SK-N-SH treated with all-trans-retinoic acid at 6 μM for 48 hours (cell line): ENCODE data around the gene DCAF15.

Experiments
- ATAC-seq: fragments of 200-7000 bp; cut with Tn5 transposase; 3 replicates; pipeline ENCODE4 v1.9.1; 2020; ENCODE audit warnings: mild to moderate bottlenecking, moderate library complexity
- ARNTL ChIP-seq: fragments of 450-650 bp; formaldehyde crosslinking; IDR thresholded peaks from 2 replicates; pipeline ENCODE4 v1.5.0; 2020; ENCODE audit warnings: low read depth, mild to moderate bottlenecking, moderate library complexity, borderline replicate concordance
- CREB5 ChIP-seq: fragments of 250-450 bp; sonication (Bioruptor Pico); IDR thresholded peaks from 2 replicates; pipeline ENCODE4 v1.5.1; 2020; ENCODE audit warnings: low read depth, mild to moderate bottlenecking, moderate library complexity
- CSDC2 ChIP-seq: fragments of 250-450 bp; sonication (Bioruptor Pico); IDR thresholded peaks from 2 replicates; pipeline ENCODE4 v1.5.0; 2020; ENCODE audit warnings: mild to moderate bottlenecking, moderate library complexity
- CSRNP3 ChIP-seq: fragments of 250-450 bp; sonication (Bioruptor Pico); IDR thresholded peaks from 2 replicates; pipeline ENCODE4 v1.5.1; 2021; ENCODE audit warnings: mild to moderate bottlenecking, moderate library complexity
- ESRRG ChIP-seq: fragments of 250-450 bp; sonication (Bioruptor Pico); IDR thresholded peaks from 2 replicates; pipeline ENCODE4 v1.6.1; 2021; ENCODE audit warnings: mild to moderate bottlenecking
- GLIS3 ChIP-seq: fragments of 250-450 bp; sonication (Bioruptor Pico); IDR thresholded peaks from 2 replicates; pipeline ENCODE4 v1.5.0; 2020; ENCODE audit warnings: mild to moderate bottlenecking, moderate library complexity
- PATZ1 ChIP-seq: fragments of 250-450 bp; sonication (Bioruptor Pico); IDR thresholded peaks from 2 replicates; pipeline ENCODE4 v1.8.0; 2020; ENCODE audit warnings: mild to moderate bottlenecking, moderate library complexity, borderline replicate concordance
- PPARA ChIP-seq: fragments of 250-450 bp; sonication (Bioruptor Pico); IDR thresholded peaks from 2 replicates; pipeline ENCODE4 v1.5.0; 2020; ENCODE audit warnings: mild to moderate bottlenecking, borderline replicate concordance
- RARB ChIP-seq: fragments of 250-450 bp; sonication (Bioruptor Pico); IDR thresholded peaks from 2 replicates; pipeline ENCODE4 v1.8.0; 2021; ENCODE audit warnings: mild to moderate bottlenecking, moderate library complexity
- SNAI2 ChIP-seq: fragments of 250-450 bp; sonication (Bioruptor Pico); IDR thresholded peaks from 2 replicates; pipeline ENCODE4 v1.5.0; 2020; ENCODE audit warnings: mild to moderate bottlenecking, moderate library complexity
- TCF4 ChIP-seq: fragments of 250-450 bp; sonication (Bioruptor Pico); IDR thresholded peaks from 2 replicates; pipeline ENCODE4 v1.8.0; 2021; ENCODE audit warnings: mild to moderate bottlenecking, moderate library complexity, borderline replicate concordance
- TOX ChIP-seq: fragments of 250-450 bp; sonication (Bioruptor Pico); IDR thresholded peaks from 2 replicates; pipeline ENCODE4 v1.8.0; 2021; ENCODE audit warnings: mild to moderate bottlenecking, moderate library complexity, borderline replicate concordance
- TSHZ2 ChIP-seq: fragments of 250-450 bp; sonication (Bioruptor Pico); IDR thresholded peaks from 2 replicates; pipeline ENCODE4 v1.5.0; 2020; ENCODE audit warnings: mild to moderate bottlenecking, moderate library complexity
- ZC3H10 ChIP-seq: fragments of 250-450 bp; sonication (Bioruptor Pico); IDR thresholded peaks from 2 replicates; pipeline ENCODE4 v1.5.1; 2021; ENCODE audit warnings: mild to moderate bottlenecking, moderate library complexity
- ZFP30 ChIP-seq: fragments of 450-650 bp; formaldehyde crosslinking; IDR thresholded peaks from 2 replicates; pipeline ENCODE4 v1.5.0; 2022; ENCODE audit warnings: mild to moderate bottlenecking, moderate library complexity
- ZNF565 ChIP-seq: fragments of 450-650 bp; formaldehyde crosslinking; conservative IDR thresholded peaks from 2 replicates; pipeline ENCODE4 v1.5.0; 2020; ENCODE audit warnings: low read depth, mild to moderate bottlenecking, moderate library complexity
- ZNF70 ChIP-seq: fragments of 450-650 bp; formaldehyde crosslinking; IDR thresholded peaks from 2 replicates; pipeline ENCODE4 v1.5.0; 2020; ENCODE audit warnings: mild to moderate bottlenecking, moderate library complexity
- ZNF8 ChIP-seq: fragments of 450-650 bp; formaldehyde crosslinking; IDR thresholded peaks from 2 replicates; pipeline ENCODE4 v1.5.0; 2020; ENCODE audit warnings: mild to moderate bottlenecking, moderate library complexity
- TF ChIP-seq, protein P1 (sequence below): fragments of 250-450 bp; sonication (Bioruptor Pico); IDR thresholded peaks from 2 replicates; pipeline ENCODE4 v1.8.0; 2021; ENCODE audit warnings: low read depth, mild to moderate bottlenecking, moderate library complexity, borderline replicate concordance

The DCAF15 gene

DNA sequence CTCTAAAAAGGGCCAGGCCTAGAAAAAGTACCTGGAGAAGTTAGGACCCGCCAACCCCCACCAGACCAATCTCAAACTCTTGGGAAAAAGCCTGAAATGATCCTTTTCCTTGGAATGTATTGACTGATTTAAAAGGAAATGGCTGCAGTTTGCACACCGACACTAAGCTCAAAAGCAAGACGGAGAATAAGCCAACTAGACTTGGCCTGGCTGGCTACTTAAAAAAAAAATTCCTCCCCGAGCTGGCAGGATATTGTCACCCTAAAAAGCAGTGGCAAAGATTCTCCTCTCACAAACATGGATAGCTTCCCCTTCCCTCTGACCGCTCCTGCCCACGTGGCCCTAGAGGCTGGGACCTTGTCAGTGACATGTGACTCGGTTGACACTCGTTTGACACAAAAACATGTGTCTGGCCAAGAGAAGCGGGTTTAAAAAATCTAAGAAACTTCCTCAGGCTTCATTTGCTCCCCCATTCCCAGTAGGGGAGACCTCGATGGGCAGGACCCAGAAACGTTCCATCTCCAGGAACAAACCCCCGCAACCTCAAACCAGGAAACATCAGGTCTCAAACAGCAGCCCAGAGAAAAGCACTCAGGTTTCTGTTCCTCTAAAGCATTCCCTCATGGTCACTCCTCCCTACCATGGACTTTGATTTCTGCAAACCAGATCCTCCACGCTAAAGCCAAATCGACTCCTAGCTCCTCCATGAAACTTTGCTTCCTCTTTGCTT, 52.5 kb downstream of the DCAF15 start:
- TF ChIP-seq GLIS3: no peak
- TF ChIP-seq ZC3H10 (CRISPR knock-in tag): no peak
- TF ChIP-seq CSDC2: no peak
- no peak for TF ChIP-seq CREB5 (CRISPR knock-in tag)
- no peak for TF ChIP-seq ZNF8
- no peak for TF ChIP-seq RARB
- no peak for ATAC-seq

- peak; percentile 62; the same call in 1 of the 2 replicates for TF ChIP-seq ESRRG
- TF ChIP-seq CSRNP3: peak; percentile 79
- no peak for TF ChIP-seq TOX (CRISPR knock-in tag)
- TF ChIP-seq, protein P1, sequence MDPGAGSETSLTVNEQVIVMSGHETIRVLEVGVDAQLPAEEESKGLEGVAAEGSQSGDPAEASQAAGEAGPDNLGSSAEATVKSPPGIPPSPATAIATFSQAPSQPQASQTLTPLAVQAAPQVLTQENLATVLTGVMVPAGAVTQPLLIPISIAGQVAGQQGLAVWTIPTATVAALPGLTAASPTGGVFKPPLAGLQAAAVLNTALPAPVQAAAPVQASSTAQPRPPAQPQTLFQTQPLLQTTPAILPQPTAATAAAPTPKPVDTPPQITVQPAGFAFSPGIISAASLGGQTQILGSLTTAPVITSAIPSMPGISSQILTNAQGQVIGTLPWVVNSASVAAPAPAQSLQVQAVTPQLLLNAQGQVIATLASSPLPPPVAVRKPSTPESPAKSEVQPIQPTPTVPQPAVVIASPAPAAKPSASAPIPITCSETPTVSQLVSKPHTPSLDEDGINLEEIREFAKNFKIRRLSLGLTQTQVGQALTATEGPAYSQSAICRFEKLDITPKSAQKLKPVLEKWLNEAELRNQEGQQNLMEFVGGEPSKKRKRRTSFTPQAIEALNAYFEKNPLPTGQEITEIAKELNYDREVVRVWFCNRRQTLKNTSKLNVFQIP: 0 out of 2 replicates have a peak, but pooled peaks have one; percentile 30
- peak; percentile 60 for ATAC-seq
Observed at GRCh38 chr19:14005349-14006084, 53.2 kb downstream of the DCAF15 start.

DNA sequence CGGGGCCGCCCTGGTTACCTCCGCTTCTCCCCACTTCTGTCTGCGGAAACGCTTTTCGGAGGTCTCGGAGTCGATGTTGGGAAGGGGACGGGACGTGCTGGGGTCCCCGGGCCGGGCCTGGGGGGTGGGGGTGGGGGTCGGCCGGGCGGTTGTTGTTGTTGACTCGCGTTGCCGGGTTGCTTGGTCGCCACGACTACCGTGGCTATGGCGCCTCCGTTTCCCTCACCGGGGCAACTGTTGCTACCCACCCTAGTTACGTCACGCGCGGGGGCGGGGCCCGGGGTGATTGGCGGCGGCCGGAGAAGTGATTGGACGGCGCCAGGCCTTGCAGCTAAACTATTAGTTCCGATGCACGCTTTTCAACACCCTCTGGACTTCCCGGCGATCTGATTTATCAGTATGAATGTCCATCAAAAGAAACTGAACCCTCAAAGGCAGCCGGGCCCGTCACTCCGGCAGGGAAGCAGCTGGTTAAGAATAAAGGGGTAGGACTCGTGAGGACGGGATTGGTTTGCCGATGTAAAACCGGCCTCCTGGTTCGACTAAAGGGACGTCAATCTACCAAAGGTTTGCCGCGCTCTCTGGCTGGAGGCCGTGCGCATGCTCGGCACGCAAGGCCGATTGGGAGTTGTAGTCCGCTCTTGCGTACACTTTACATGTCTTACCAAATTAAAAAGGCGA, 53.9 kb downstream of the DCAF15 start, which contains the start of gene RFX1:
Gene RFX1 (minus strand): TSS at position 236 of the 681 bp plus-strand sequence. CDS start 12,477 bp downstream, outside the sequence.
- ATAC-seq: peak; percentile 93
- TF ChIP-seq ZFP30 (no peak), ARNTL (CRISPR knock-in tag) (no peak), ZC3H10 (CRISPR knock-in tag) (no peak), TCF4 (no peak), RARB (no peak), GLIS3 (no peak), PATZ1 (CRISPR knock-in tag) (no peak), ZNF565 (CRISPR knock-in tag) (no peak), TSHZ2 (no peak), PPARA (CRISPR knock-in tag) (no peak), ZNF70 (CRISPR knock-in tag) (no peak), CREB5 (CRISPR knock-in tag) (no peak), ZNF8 (no peak), ESRRG (no peak), SNAI2 (CRISPR knock-in tag) (no peak)
